Left kidney (tissue), 8 donors: ENCODE data around the gene FPGT. TPM values are rescaled to one million over a fixed set of nuclear protein-coding genes. Genes with fewer than 3 reads are reported as not detected.
A peak's percentile ranks its signal among the peaks of the same experiment; 100 is the strongest.
"Not testable (repeated sequence)": the region's sequence is repeated elsewhere in the genome, so short reads cannot be mapped to it uniquely, and the experiment has no call there.

Source experiments
- DNase-seq: peaks from one replicate; pipeline ENCODE4 v3.0.0-alpha.2; 2013
- long read RNA-seq, 8 donors: transcript quantifications; one replicate each; lab custom pipeline, GENCODE V29; 2026
- polyA plus RNA-seq: library from polyadenylated mRNA; unstranded; fragments of 120-200 nt; gene quantifications from one replicate; pipeline ENCODE4 v1.2.1, GENCODE V29; 2013; ENCODE audit not compliant: insufficient read length

The FPGT gene
- polyA plus RNA-seq: 32.5 TPM
- long read RNA-seq, donor 1, transcript FPGT-202 (4 exons, 3,254 nt): major isoform, 6 of 7 reads
- long read RNA-seq, donor 1, partial matches to known transcripts: 0 of 7 reads
- long read RNA-seq, donor 1, other reads (novel, unspliced or antisense): 0 of 7 reads
- long read RNA-seq, donor 2, transcript FPGT-202 (4 exons, 3,254 nt): major isoform, 12 of 12 reads
- long read RNA-seq, donor 2, partial matches to known transcripts: 0 of 12 reads
- long read RNA-seq, donor 2, other reads (novel, unspliced or antisense): 0 of 12 reads
- long read RNA-seq, donor 3, transcript FPGT-202 (4 exons, 3,254 nt): major isoform, 9 of 9 reads
- long read RNA-seq, donor 3, partial matches to known transcripts: 0 of 9 reads
- long read RNA-seq, donor 3, other reads (novel, unspliced or antisense): 0 of 9 reads
- long read RNA-seq, donor 4, partial matches to known transcripts: 0 of 2 reads
- long read RNA-seq, donor 4, other reads (novel, unspliced or antisense): 0 of 2 reads
- long read RNA-seq, donor 5, transcript FPGT-202 (4 exons, 3,254 nt): major isoform, 13 of 15 reads
- long read RNA-seq, donor 5, partial matches to known transcripts: 0 of 15 reads
- long read RNA-seq, donor 5, other reads (novel, unspliced or antisense): 0 of 15 reads
- long read RNA-seq, donor 6, transcript FPGT-202 (4 exons, 3,254 nt): major isoform, 7 of 7 reads
- long read RNA-seq, donor 6, partial matches to known transcripts: 0 of 7 reads
- long read RNA-seq, donor 6, other reads (novel, unspliced or antisense): 0 of 7 reads
- long read RNA-seq, donor 7, transcript FPGT-202 (4 exons, 3,254 nt): major isoform, 10 of 11 reads
- long read RNA-seq, donor 7, partial matches to known transcripts: 0 of 11 reads
- long read RNA-seq, donor 7, other reads (novel, unspliced or antisense): 0 of 11 reads
- long read RNA-seq, donor 8, transcript FPGT-202 (4 exons, 3,254 nt): major isoform, 5 of 5 reads
- long read RNA-seq, donor 8, partial matches to known transcripts: 0 of 5 reads
- long read RNA-seq, donor 8, other reads (novel, unspliced or antisense): 0 of 5 reads

- DNase-seq: peak; percentile 96
Observed at GRCh38 chr1:74197657-74198552, at the start of gene FPGT, which contains the start of gene LRRIQ3. Gene FPGT (plus strand): TSS chr1:74198242. CDS start chr1:74198279, 37 bp downstream. Gene LRRIQ3 (minus strand): TSS chr1:74198176. CDS start chr1:74183684, 14,492 bp downstream.

- no peak for DNase-seq
Observed at GRCh38 chr1:74160046-74160445, 38.0 kb upstream of the FPGT start.

GRCh38 chr1:74161497-74161896 lies 36.5 kb upstream of the FPGT start:
- DNase-seq: no peak

GRCh38 chr1:74162333-74162732 lies 35.7 kb upstream of the FPGT start:
- DNase-seq: no peak

GRCh38 chr1:74174423-74174822 lies 23.6 kb upstream of the FPGT start:
- DNase-seq: not testable (repeated sequence)

- DNase-seq: no peak
Observed at GRCh38 chr1:74180490-74180889, 17.6 kb upstream of the FPGT start.

- no peak for DNase-seq
Observed at GRCh38 chr1:74193908-74194307, 4.1 kb upstream of the FPGT start.

- no peak for DNase-seq
Observed at GRCh38 chr1:74195339-74195738, 2.7 kb upstream of the FPGT start.

- DNase-seq: no peak
Observed at GRCh38 chr1:74197255-74197654, 787 bp upstream of the FPGT start.

- no peak for DNase-seq
Observed at GRCh38 chr1:74199504-74199903, 1.5 kb downstream of the FPGT start.

- no peak for DNase-seq
Observed at GRCh38 chr1:74205266-74205665, 7.2 kb downstream of the FPGT start.

GRCh38 chr1:74215229-74215628 lies 17.2 kb downstream of the FPGT start:
- DNase-seq: no peak

GRCh38 chr1:74222701-74223100 lies 24.7 kb downstream of the FPGT start:
- DNase-seq: no peak

- DNase-seq: no peak
Observed at GRCh38 chr1:74223453-74223852, 25.4 kb downstream of the FPGT start.

GRCh38 chr1:74235153-74235552 lies 37.1 kb downstream of the FPGT start, which contains the start of gene TNNI3K:
Gene TNNI3K (plus strand): TSS chr1:74235387. CDS start chr1:74235452, 65 bp downstream.
- no peak for DNase-seq

- no peak for DNase-seq
Observed at GRCh38 chr1:74236440-74236839, 38.4 kb downstream of the FPGT start.

- DNase-seq: no peak
Observed at GRCh38 chr1:74237035-74237434, 39.0 kb downstream of the FPGT start.

- DNase-seq: no peak
Observed at GRCh38 chr1:74237787-74238186, 39.7 kb downstream of the FPGT start.

GRCh38 chr1:74245168-74245772 lies 47.2 kb downstream of the FPGT start:
- DNase-seq: no peak

GRCh38 chr1:74246315-74246714 lies 48.3 kb downstream of the FPGT start:
- DNase-seq: no peak
